Testis (tissue), 3 donors: ENCODE results near the gene FYN. TPM values are rescaled to one million over a fixed set of nuclear protein-coding genes. Genes with fewer than 3 reads are reported as not detected.

Source experiments
- DNase-seq: peaks from one replicate; pipeline ENCODE4 v3.0.0-alpha.2; 2019
- H3K27ac ChIP-seq, 2 donors: fragments of 200-600 bp; sonication (generic); one replicate each; pipeline ENCODE4 v1.5.1; 2019
- H3K27me3 ChIP-seq: fragments of 200-600 bp; sonication (generic); one replicate; pipeline ENCODE4 v1.5.1; 2019
- H3K36me3 ChIP-seq: fragments of 200-600 bp; sonication (generic); one replicate; pipeline ENCODE4 v1.5.1; 2017; ENCODE audit warnings: low read depth; ENCODE audit errors: missing control alignments
- H3K4me1 ChIP-seq: fragments of 200-600 bp; sonication (generic); one replicate; pipeline ENCODE4 v1.5.1; 2019
- H3K4me3 ChIP-seq, 2 donors: fragments of 200-600 bp; sonication (generic); one replicate each; pipeline ENCODE4 v1.5.1; 2017 to 2019
- H3K9me3 ChIP-seq: fragments of 200-600 bp; sonication (generic); one replicate; pipeline ENCODE4 v1.5.1; 2017
- CTCF ChIP-seq, 3 experiments: fragments of 450-650 bp in 2 of 3; fragments of 200-600 bp in 1 of 3; sonication (generic) in 1 of 3; IDR thresholded peaks; one replicate each; pipeline ENCODE4 v1.5.1; 2016 to 2019; ENCODE audit warnings: antibody characterized with exemption in 3 of 3, mild to moderate bottlenecking in 2 of 3, moderate library complexity in 1 of 3
- POLR2A ChIP-seq: fragments of 450-650 bp; IDR thresholded peaks from one replicate; pipeline ENCODE4 v1.6.1; 2017; ENCODE audit warnings: antibody characterized with exemption, mild to moderate bottlenecking, moderate library complexity
- WGBS, 2 donors: methylation state at CpG; one replicate each; pipeline ENCODE4 v1.1.5; 2018; 5-methylcytosine and 5-hydroxymethylcytosine counted together
- intact Hi-C: fragments of 100-400 bp; cut with DNase I; formaldehyde crosslinking; loops from one replicate; pipeline ENCODE4 v1.15.1; 2023; ENCODE audit warnings: low total_unique reads
- polyA plus RNA-seq: library from polyadenylated mRNA; stranded (reverse); fragments of 350-450 nt; fragmentation: Illumina TruSeq; extraction: RNeasy Lipid Tissue Mini Kit (QIAGEN cat#74804); gene quantifications from one replicate; pipeline ENCODE4 v1.2.3, GENCODE V29; 2014; ENCODE audit warnings: low read depth, low replicate concordance; ENCODE audit not compliant: insufficient read depth
- total RNA-seq, 2 donors: library from RNA; depleted of rRNA; stranded (reverse); fragments of >200 nt; gene quantifications; one replicate each; pipeline ENCODE4 v1.2.3, GENCODE V29; 2016

Gene FYN
- total and polyA plus RNA-seq, 3 donors from 2014 or later: 74.0 to 145 (median 104) TPM

- DNase-seq: no peak
- Histone ChIP-seq H3K4me3 (no peak overlapping the region), H3K9me3 (no peaks in the 10 kb centered on the region), H3K36me3 (no peaks in the 10 kb centered on the region), H3K4me1 (no peaks in the 10 kb centered on the region), H3K27ac (no peak overlapping the region), H3K27me3 (no peaks in the 10 kb centered on the region)
- TF ChIP-seq CTCF (IDR thresholded peaks at IDR 0.05): no peak
- intact Hi-C loops: no loop called here
- WGBS, 2 donors: 62 to 78% methylated on average over 1 of the region's 1 CpG
Measured at GRCh38 chr6:111657146-111657545, 216.1 kb downstream of the FYN start.

- intact Hi-C loops: no loop called here
Measured at GRCh38 chr6:111653979-111654378, 219.3 kb downstream of the FYN start.

DNA sequence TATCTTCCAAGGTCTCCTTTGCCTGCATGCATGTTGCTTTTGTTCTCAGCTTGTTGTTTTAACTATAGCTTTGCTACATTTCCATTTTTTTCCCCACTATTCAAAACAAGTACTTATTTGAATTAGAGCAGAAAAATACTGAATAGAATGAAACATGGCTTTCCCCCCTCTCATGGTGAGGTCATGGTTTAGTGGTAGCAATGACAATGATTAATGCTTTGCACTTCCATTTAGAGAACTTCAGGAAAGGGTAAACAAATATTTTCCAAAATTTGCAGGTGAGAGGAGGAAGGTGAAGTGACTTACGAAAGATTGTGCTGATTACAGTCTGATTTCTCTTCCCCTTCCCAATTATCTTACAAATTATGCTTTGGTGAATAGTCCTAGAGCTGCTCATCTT is 219.8 kb downstream of the FYN start:
- Histone ChIP-seq H3K9me3 (no peaks in the 10 kb centered on the region), H3K27me3 (no peaks in the 10 kb centered on the region), H3K4me1 (no peaks in the 10 kb centered on the region), H3K27ac (no peak overlapping the region), H3K36me3 (no peaks in the 10 kb centered on the region), H3K4me3 (no peak overlapping the region)
- 67 to 71% methylated on average over 1 of the region's 1 CpG for WGBS, 2 donors
- intact Hi-C loops: no loop called here
- DNase-seq: no peak
- TF ChIP-seq CTCF (IDR thresholded peaks at IDR 0.05) (no peak), POLR2A (no peak)

More at GRCh38 chr6:111653979-111654378, 219.3 kb downstream of the FYN start:
- Histone ChIP-seq H3K4me3 (no peak overlapping the region), H3K27ac (no peak overlapping the region), H3K9me3 (no peaks in the 10 kb centered on the region), H3K4me1 (no peaks in the 10 kb centered on the region), H3K27me3 (no peaks in the 10 kb centered on the region), H3K36me3 (no peaks in the 10 kb centered on the region)
- 71 to 86% methylated on average over 2 of the region's 2 CpGs for WGBS, 2 donors
- no peak for DNase-seq
- TF ChIP-seq CTCF (IDR thresholded peaks at IDR 0.05) (no peak), POLR2A (no peak)

DNA sequence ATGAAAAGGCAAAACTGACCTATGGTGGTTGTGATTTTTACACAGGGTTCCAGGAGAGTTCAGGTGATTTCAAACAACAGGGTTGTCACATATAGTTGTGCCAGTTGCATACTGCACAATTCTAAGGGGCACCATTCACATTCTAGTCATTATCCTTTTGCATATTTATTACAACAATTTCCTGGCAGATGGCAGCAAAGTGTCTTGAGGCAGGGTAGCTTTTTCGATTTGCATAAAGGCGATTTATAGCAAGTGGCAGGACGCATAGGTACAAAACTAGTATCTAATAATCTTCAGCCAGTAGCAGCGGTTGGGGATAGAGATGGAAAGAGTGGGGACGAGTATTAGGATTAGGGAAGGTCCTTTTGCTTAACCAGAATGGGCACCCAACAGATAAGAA is 221.1 kb downstream of the FYN start:
- H3K27me3 ChIP-seq: no peaks in the 10 kb centered on the region
- no peak overlapping the region for H3K27ac ChIP-seq
- intact Hi-C loops: no loop called here
- no peaks in the 10 kb centered on the region for H3K36me3 ChIP-seq
- DNase-seq: no peak
- no peak overlapping the region for H3K4me3 ChIP-seq
- H3K4me1 ChIP-seq: no peaks in the 10 kb centered on the region
- TF ChIP-seq POLR2A (no peak), CTCF (IDR thresholded peaks at IDR 0.05) (no peak)
- no peaks in the 10 kb centered on the region for H3K9me3 ChIP-seq
- WGBS, 2 donors: 90 to 92% methylated on average over 5 of the region's 5 CpGs

- intact Hi-C loops: no loop called here
- TF ChIP-seq POLR2A (no peak), CTCF (IDR thresholded peaks at IDR 0.05) (no peak)
- no peak overlapping the region for H3K4me3 ChIP-seq
- no peaks in the 10 kb centered on the region for H3K9me3 ChIP-seq
- DNase-seq: no peak
- no peaks in the 10 kb centered on the region for H3K27me3 ChIP-seq
- no peaks in the 10 kb centered on the region for H3K36me3 ChIP-seq
- no peaks in the 10 kb centered on the region for H3K4me1 ChIP-seq
- H3K27ac ChIP-seq: no peak overlapping the region
- WGBS, 2 donors: 91 to 92% methylated on average over 12 to 13 of the region's 13 CpGs
Measured at GRCh38 chr6:111651185-111652034, 221.8 kb downstream of the FYN start.
